ENCODE data around the gene DNAJB5. TPM values are rescaled to one million over a fixed set of nuclear protein-coding genes. Genes with fewer than 3 reads are reported as not detected.
"Not testable (repeated sequence)": the region's sequence is repeated elsewhere in the genome, so short reads cannot be mapped to it uniquely, and the experiment has no call there.

The DNAJB5 gene
- total RNA-seq = 1 to 10 TPM; 3.3 to 5.0 TPM

DNA sequence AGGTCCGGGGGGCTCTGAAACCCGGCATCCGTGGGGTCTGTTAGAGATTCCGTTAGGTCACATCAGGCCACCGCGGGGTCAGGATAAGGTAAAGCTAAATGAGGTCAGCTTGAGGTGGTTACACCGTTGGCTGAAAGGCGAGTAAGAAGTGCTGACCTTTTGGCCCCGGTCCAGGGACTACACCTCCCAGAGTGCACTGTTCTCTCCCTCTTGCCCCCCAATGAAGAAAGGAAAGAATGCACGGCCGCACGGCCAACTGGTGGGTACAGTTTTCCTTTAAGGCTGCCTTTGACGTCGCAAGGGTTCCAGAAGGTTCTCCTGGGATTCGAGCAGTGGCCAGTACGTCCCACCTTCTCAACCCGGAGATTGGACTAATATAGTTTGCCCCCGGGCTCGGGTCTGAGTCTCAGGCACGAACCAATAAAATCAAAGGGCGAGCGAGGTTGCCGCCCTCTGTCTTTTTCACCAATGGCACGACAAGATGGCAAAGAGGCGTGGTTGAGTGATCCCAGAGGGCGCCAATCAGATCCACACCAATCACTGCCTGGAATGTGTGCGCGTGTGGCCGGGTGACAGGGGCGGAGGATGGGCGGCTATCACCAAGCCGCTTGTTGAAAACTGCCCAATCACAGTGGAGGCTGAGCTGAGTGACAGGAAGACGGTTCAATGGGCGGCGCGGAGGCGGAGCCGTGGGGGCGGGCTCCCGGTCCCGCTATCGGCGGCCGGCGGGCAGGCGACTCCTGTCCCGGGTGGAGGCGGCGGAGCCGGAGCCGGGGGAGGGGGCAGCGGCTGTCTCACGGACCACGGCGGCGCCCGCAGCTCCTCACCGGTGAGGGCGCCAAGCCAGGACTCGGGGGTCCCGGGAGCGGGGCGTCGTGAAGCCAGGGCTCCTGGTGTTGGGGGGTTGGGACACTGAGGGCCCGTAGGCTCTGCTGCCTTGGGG is at the start of gene DNAJB5:
TSS of gene DNAJB5 (plus strand) at position 743 of the 943 bp plus-strand sequence. CDS start 886 bp downstream, outside the sequence.
- Mint-ChIP-seq H3K27ac (peak within 1 kb of the TSS; percentile 92), H3K4me3 (peak within 1 kb of the TSS; percentile 81), H3K9me3 (no peaks in the 10 kb centered on the region), H3K27me3 (no peaks in the 10 kb centered on the region), H3K4me1 (peaks cover 42% of the 10 kb centered on the region), H3K36me3 (no peaks in the 10 kb centered on the region)
- POLR2A ChIA-PET = interaction anchor here (0.6 to 1.9 kb wide), 9 partner anchors 10 to 91 kb away, joined by 3 to 12 read pairs (median 4); partner anchors contain the start of genes FANCG and VCP
- ATAC-seq (ENCODE audit: low read depth) = peak; percentile 95
- peak; percentile 98 for DNase-seq

DNA sequence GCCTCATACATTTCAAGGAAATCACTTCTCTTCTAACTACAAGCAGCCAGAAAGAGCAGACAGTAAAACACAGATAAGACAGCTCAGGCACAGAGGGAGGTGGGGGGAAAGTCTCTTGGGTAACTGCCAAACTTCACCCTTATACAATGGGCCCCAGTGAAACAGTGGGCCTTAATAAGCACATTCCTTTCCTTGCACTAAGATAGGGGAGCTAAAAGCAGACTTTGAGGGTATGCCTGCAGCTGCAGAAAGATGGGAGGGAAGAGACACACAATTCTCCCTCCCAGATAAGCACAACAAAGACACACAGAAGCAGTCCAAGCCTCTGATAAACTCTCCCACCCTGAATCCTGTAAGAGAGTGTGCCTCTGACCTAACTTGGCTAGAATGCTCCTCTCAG is 49.6 kb upstream of the DNAJB5 start:
- H3K27me3 Mint-ChIP-seq; ATAC-seq (ENCODE audit: low read depth); H3K9me3 Mint-ChIP-seq; H3K4me1 Mint-ChIP-seq; DNase-seq; H3K36me3 Mint-ChIP-seq; H3K27ac Mint-ChIP-seq; POLR2A ChIA-PET; H3K4me3 Mint-ChIP-seq: not testable (repeated sequence)

DNA sequence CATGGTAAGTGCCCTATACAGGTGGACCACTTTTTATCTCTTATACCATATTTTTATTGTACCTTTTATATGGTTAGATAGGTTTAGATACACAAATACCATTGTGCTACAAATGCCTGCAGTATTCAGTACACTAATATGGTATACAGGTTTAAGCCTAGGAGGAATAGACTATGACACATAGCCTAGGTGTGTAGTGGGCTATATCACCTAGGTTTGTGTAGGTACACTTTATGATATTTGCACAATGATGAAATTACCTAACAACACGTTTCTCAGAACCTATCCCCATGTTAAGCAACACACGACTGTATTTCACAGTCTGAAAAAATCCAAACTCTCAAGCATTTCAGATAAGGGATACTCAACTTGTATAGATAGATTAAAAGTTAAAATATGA is 41.1 kb upstream of the DNAJB5 start:
- Mint-ChIP-seq H3K27me3 (peaks cover 30% of the 10 kb centered on the region), H3K27ac (no peak overlapping the region), H3K36me3 (no peaks in the 10 kb centered on the region), H3K4me1 (no peaks in the 10 kb centered on the region), H3K4me3 (no peak overlapping the region), H3K9me3 (no peaks in the 10 kb centered on the region)
- POLR2A ChIA-PET = no interaction called here
- DNase-seq = no peak
- no peak for ATAC-seq (ENCODE audit: low read depth)

GRCh38 chr9:34954225-34954624 is 35.3 kb upstream of the DNAJB5 start:
- Mint-ChIP-seq H3K9me3 (no peaks in the 10 kb centered on the region), H3K4me3 (no peak overlapping the region), H3K27me3 (peaks cover 70% of the 10 kb centered on the region), H3K4me1 (no peaks in the 10 kb centered on the region), H3K36me3 (no peaks in the 10 kb centered on the region), H3K27ac (no peak overlapping the region)
- POLR2A ChIA-PET = no interaction called here
- DNase-seq (no peak), ATAC-seq (ENCODE audit: low read depth) (no peak)

GRCh38 chr9:34956066-34956465 is 33.5 kb upstream of the DNAJB5 start:
- H3K27ac Mint-ChIP-seq; POLR2A ChIA-PET; ATAC-seq (ENCODE audit: low read depth); H3K36me3 Mint-ChIP-seq; H3K4me1 Mint-ChIP-seq; H3K4me3 Mint-ChIP-seq; DNase-seq; H3K9me3 Mint-ChIP-seq: not testable (repeated sequence)
- H3K27me3 Mint-ChIP-seq = peaks cover 76% of the 10 kb centered on the region

- Mint-ChIP-seq H3K36me3 (no peaks in the 10 kb centered on the region), H3K27me3 (peaks cover 76% of the 10 kb centered on the region), H3K9me3 (no peaks in the 10 kb centered on the region), H3K4me1 (no peaks in the 10 kb centered on the region), H3K27ac (no peak overlapping the region), H3K4me3 (no peak overlapping the region)
- POLR2A ChIA-PET = no interaction called here
- DNase-seq (no peak), ATAC-seq (ENCODE audit: low read depth) (no peak)
These were observed 32.9 kb upstream of the DNAJB5 start for GRCh38 chr9:34956648-34957047.

DNA sequence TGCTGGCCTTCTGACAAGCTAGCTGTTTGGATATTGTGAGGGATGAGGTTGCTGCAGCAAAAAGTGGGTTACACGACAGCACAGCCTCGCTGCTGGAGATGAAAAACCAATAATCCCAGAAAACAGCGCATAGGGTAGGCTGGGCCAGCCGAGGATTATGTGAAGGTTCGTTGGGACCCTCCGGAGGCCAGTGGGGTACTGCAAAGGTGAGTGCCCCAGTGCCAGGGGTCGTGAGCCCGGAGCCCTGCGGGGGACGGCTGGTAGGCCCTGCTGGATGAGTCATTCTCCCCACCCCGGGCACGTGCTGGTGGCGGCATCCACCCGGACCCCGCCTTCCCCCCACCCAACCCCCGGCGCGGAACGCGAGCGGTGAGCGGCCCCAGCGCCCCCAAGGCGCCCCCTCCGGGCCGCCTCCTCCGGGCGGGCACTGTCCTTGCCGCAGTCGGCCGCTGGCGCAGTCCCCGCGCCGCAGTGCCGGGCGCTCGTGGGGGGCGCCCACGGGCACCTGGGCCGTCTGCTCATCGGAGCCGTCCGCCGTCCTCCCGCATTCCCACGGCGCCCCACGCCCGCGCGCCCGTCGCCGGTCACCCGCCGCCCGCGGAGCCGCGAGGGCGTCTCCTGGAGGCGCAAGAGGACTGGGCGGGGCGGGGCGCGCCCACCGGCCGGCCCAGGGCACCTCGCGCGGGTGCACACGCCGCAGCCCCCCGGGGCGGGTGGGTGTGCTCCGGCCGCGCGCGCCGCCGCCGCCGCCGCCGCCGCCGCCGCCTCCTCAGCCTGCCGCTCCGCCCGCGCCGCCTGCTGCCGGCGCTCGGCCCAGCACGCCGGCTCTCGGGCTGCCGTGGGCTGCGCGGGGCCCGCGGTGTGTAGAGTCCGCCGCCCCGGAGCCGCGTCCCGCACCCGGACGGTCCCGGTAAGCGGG is 31.8 kb upstream of the DNAJB5 start, which contains the start of gene PHF24:
TSS of gene PHF24 (plus strand) at position 794 of the 919 bp plus-strand sequence. CDS start 13,014 bp downstream, outside the sequence.
- Mint-ChIP-seq H3K27ac (no peak within 1 kb of the TSS), H3K36me3 (no peaks in the 10 kb centered on the region), H3K27me3 (peaks cover 68% of the 10 kb centered on the region), H3K9me3 (no peaks in the 10 kb centered on the region), H3K4me3 (peak within 1 kb of the TSS; percentile 50), H3K4me1 (peaks cover 5% of the 10 kb centered on the region)
- peak; percentile 55 for DNase-seq
- POLR2A ChIA-PET = no interaction called here
- peak; percentile 74 for ATAC-seq (ENCODE audit: low read depth)

DNA sequence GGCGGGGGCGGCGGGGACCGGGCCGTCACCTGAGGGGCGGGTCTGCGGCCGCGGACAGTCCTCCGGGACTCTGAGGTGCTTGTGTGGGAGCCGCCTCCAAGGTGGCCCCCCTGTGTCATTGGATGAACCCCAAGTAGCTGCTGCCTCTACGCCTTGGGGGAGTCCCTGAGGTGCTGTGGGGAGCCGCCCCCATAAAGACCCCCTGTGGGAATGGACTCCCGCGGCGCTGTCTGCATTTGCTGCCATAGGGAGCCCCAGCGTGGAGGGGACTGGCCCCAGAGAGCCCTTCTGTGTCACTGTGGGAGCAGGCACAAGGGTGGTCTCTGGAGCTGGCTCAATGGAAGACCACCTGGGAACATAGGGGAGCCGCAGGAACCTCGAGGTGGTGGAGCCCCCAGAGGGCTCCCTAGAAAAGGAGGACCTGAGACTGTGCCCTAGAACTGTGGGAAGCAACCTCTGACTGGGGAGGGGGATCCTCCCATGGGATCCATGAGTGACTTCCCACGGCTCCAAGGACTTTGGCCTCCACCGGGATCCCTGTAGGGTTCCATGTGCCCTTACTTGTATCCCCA is 31.0 kb upstream of the DNAJB5 start:
- Mint-ChIP-seq H3K4me1 (peaks cover 5% of the 10 kb centered on the region), H3K9me3 (no peaks in the 10 kb centered on the region), H3K27me3 (peaks cover 67% of the 10 kb centered on the region), H3K36me3 (no peaks in the 10 kb centered on the region), H3K4me3 (no peak overlapping the region), H3K27ac (no peak overlapping the region)
- DNase-seq = no peak
- ATAC-seq (ENCODE audit: low read depth) = no peak
- POLR2A ChIA-PET = no interaction called here

GRCh38 chr9:34959461-34959860 is 30.1 kb upstream of the DNAJB5 start:
- Mint-ChIP-seq H3K4me3 (no peak overlapping the region), H3K4me1 (peaks cover 5% of the 10 kb centered on the region), H3K27me3 (peaks cover 71% of the 10 kb centered on the region), H3K27ac (no peak overlapping the region), H3K36me3 (no peaks in the 10 kb centered on the region), H3K9me3 (no peaks in the 10 kb centered on the region)
- ATAC-seq (ENCODE audit: low read depth) (no peak), DNase-seq (no peak)
- POLR2A ChIA-PET = no interaction called here

DNA sequence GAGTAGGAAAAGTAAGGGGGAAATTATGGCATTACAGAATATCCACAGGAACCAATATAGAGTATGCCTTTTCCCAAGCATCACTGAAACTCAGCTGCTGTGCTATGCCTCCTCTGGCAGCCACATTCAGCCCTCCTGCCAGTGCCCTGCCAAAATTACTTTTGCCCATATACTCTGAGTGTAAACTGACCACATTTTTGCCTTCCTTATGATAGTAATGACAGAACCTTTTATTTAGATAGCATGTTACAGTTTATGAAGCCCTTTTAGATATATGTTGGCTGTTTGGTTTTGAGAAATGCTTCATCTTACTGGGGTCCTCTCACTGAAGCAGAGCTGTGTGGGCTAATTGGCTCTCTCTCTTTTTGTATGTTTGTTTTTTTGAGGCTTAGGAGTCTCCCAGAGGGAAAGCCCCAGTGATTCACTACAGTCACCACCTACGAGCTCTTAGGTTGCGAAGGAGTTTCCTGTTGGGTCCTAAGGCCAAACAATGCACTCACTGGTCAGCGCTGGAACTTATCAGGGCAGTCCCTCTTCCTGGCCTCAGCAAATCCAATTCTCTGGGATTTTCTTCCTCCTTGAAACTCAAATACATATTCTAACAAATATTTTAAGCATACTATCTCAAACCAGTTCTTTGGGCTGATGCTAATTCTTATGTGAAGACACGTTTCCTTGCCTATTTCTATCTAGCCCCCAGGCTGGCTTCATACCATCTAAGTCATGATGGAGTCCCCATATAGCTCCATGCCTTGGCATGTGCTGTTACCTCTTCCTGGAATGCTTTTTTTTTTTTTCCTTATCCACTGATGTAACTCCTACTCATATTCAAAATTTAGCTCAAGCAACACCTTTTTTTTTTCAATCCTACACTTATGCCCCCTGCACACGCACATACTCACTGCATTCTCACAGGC is 27.7 kb upstream of the DNAJB5 start:
- DNase-seq = no peak
- ATAC-seq (ENCODE audit: low read depth) = no peak
- H3K4me1 Mint-ChIP-seq = peaks cover 5% of the 10 kb centered on the region

DNA sequence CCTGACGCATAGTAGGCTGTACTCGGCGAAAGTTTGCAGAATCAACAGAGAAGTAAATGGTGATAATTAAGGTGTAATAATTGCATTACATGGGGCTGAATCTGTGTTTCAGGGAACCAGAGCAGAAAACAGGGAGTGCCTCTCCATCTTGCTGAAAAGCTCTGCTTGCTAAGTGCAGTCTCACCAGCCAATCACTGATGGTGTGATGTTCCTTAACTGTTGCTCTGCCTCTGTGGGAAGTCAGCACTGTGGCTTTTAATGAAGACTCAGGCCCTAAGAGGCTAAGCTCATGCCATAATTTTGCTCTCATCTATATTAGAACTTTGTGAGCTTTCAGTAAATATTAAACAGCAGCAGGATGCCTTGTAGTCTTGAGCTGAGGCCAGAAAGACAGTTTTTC is 27.0 kb upstream of the DNAJB5 start:
- no peak for ATAC-seq (ENCODE audit: low read depth)

More for the DNA sequence above, 27.7 kb upstream of the DNAJB5 start:
- H3K4me3 Mint-ChIP-seq = no peak overlapping the region
- H3K9me3 Mint-ChIP-seq = no peaks in the 10 kb centered on the region
- no peak overlapping the region for H3K27ac Mint-ChIP-seq
- POLR2A ChIA-PET = no interaction called here
- peaks cover 58% of the 10 kb centered on the region for H3K27me3 Mint-ChIP-seq
- H3K36me3 Mint-ChIP-seq = no peaks in the 10 kb centered on the region

GRCh38 chr9:34963552-34963951 is 26.0 kb upstream of the DNAJB5 start:
- Mint-ChIP-seq H3K27me3 (peaks cover 63% of the 10 kb centered on the region), H3K36me3 (no peaks in the 10 kb centered on the region), H3K4me3 (no peak overlapping the region), H3K9me3 (no peaks in the 10 kb centered on the region), H3K4me1 (peaks cover 5% of the 10 kb centered on the region), H3K27ac (no peak overlapping the region)
- ATAC-seq (ENCODE audit: low read depth) = no peak
- POLR2A ChIA-PET = no interaction called here
- DNase-seq = no peak

More for the DNA sequence above, 27.0 kb upstream of the DNAJB5 start:
- Mint-ChIP-seq H3K4me3 (no peak overlapping the region), H3K4me1 (peaks cover 5% of the 10 kb centered on the region), H3K27me3 (peaks cover 57% of the 10 kb centered on the region), H3K36me3 (no peaks in the 10 kb centered on the region), H3K27ac (no peak overlapping the region), H3K9me3 (no peaks in the 10 kb centered on the region)
- POLR2A ChIA-PET = no interaction called here
- DNase-seq = no peak
